ENCODE measurements around the gene TIMM8B. TPM values are rescaled to one million over a fixed set of nuclear protein-coding genes. Genes with fewer than 3 reads are reported as not detected.

The TIMM8B gene
- total and polyA plus RNA-seq, 2 of the 4 experiments (the other 2 are of a cell fraction) = 35.5 to 103 TPM

DNA sequence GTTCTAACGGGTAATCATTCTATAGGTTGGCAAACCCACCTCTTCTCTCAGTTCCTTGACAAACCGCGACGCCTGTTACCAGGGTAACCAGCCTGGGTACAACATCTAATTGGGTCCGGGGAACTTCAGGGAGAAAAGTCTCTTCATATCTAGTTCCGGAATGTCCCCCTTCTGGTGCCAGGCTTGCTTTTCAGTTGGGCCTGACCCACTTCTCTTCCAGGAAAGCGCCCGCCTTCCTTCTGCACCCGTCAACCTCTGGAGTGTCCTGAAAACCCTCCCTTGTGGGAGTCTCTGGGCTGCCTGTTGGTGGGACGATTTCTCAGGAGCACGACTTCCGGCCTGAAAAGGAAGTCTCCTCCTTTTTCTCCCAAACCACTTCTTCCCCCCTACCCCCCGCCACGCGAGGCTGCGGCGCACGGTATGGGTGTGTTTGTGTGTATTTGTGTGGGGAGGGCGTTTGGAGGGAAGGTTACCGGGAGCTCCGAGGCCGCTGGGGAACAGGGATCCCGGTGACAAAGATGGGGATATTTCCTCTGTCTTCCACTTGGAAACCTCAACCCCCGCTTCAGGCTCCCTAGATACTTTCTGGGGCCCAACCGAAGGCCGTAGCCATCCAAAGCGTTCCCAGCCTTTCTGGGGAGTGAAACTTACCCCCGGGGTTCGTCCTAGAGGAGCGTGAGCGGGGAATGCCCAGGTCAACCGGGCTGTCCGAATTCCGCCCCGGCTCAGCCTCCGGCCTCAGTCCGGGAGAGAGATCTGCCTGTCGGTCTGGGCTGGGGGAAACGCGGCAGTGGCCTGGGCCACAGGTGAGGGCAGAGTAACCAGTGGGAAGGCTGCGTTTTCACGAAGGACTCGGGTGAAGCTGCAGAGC is 12.4 kb downstream of the TIMM8B start, which contains the start of the genes NKAPD1 and PIH1D2:
Gene NKAPD1, plus strand, starts transcription at position 359 of the 871 bp plus-strand sequence. CDS start 1,276 bp downstream, outside the sequence.
Gene PIH1D2, minus strand, starts transcription at position 77 of the 871 bp plus-strand sequence. CDS start 843 bp downstream, outside the sequence.
- Histone ChIP-seq H4K91ac (ENCODE audit: insufficient read depth, low read depth, low read length) (peak within 1 kb of the TSS; percentile 95), H4K8ac (ENCODE audit: low read depth in 2 of 2, low read length in 2 of 2) (peak within 1 kb of the TSS; percentile 60 to 94), H3K79me1 (ENCODE audit: low read depth in 1 of 2, low read length in 2 of 2) (peaks cover 10 to 25% of the 10 kb centered on the region in 2 experiments; a peak in 3 of 4 replicates), H3K27ac (ENCODE audit: insufficient read depth, low read length) (peak within 1 kb of the TSS; percentile 85), H3K9ac (ENCODE audit: low read depth, low read length) (peak within 1 kb of the TSS; percentile 87), H2AK9ac (replicated peaks; ENCODE audit: low read depth, low read length, poor library complexity) (peak within 1 kb of the TSS; percentile 95), H3K56ac (ENCODE audit: extremely low read depth, insufficient read depth, low read length) (peak within 1 kb of the TSS; percentile 88), H2AFZ (replicated peaks; ENCODE audit: low read length, poor library complexity) (peak within 1 kb of the TSS; percentile 94), H3K4me3 (ENCODE audit: insufficient read depth, low read depth, low read length) (peak within 1 kb of the TSS; percentile 80), H2BK15ac (ENCODE audit: low read depth, low read length) (no peak within 1 kb of the TSS), H3K9me3 (ENCODE audit: control insufficient read depth, insufficient read depth, low read length) (no peaks in the 10 kb centered on the region), H3K27me3 (ENCODE audit: control insufficient read depth, insufficient read depth, low read length) (no peaks in the 10 kb centered on the region), H4K20me1 (ENCODE audit: insufficient read depth, low read length) (no peaks in the 10 kb centered on the region), H2AK5ac (ENCODE audit: low read depth, low read length) (peak within 1 kb of the TSS; percentile 22), H3K4me2 (ENCODE audit: low read depth, low read length) (peak within 1 kb of the TSS; percentile 92), H3K4me1 (ENCODE audit: control insufficient read depth, insufficient read depth, low read length) (no peaks in the 10 kb centered on the region), H2BK120ac (ENCODE audit: low read depth, low read length) (peak within 1 kb of the TSS; percentile 86), H3K14ac (replicated peaks; ENCODE audit: low read depth, low read length) (peak within 1 kb of the TSS; percentile 93), H3K36me3 (ENCODE audit: control insufficient read depth, insufficient read depth, low read length) (peaks cover 4% of the 10 kb centered on the region), H3K9me1 (ENCODE audit: insufficient read depth, low read length) (no peaks in the 10 kb centered on the region), H4K5ac (ENCODE audit: low read depth, low read length) (peak within 1 kb of the TSS; percentile 96), H3K23ac (ENCODE audit: low read depth, low read length) (peak within 1 kb of the TSS; percentile 88), H2BK5ac (ENCODE audit: low read depth, low read length, poor library complexity, severe bottlenecking) (peak within 1 kb of the TSS; percentile 94), H3K18ac (ENCODE audit: low read depth, low read length) (peak within 1 kb of the TSS; percentile 83), H3K4ac (ENCODE audit: low read depth, low read length) (peak within 1 kb of the TSS; percentile 84), H2BK20ac (ENCODE audit: low read depth, low read length) (0 out of 2 replicates have a peak within 1 kb of the TSS, but pooled peaks have one; percentile 47)
- intact Hi-C loops (cut with micrococcal nuclease) = loop anchor here (1.0 to 2.0 kb wide), 2 partner anchors 101 to 195 kb away; partner anchors contain the start of genes BCO2, CFAP68 and FDXACB1
- dilution Hi-C loops (cut with HindIII; ENCODE audit: low sequenced_read_pairs, unreplicated experiment) = no loop called here
- BruUV-seq (replicated peaks) = TSS peak; percentile 66
- WGBS, 2 experiments (ENCODE audit: extremely low coverage in 2 of 2, insufficient read length in 1 of 2) = 0% methylated on average over 11 of the region's 43 CpGs; no CpG with 5 or more reads in 1 of the 2 experiments
- in situ Hi-C loops (cut with MboI; ENCODE audit: low sequenced_read_pairs) = no loop called here
- POLR2A ChIA-PET (ENCODE audit: unreplicated experiment) = no interaction called here
- DNase-seq (peak; percentile 88), ATAC-seq (ENCODE audit: low read depth) (peak; percentile 94)
- CTCF ChIA-PET = no interaction called here
- TF ChIP-seq, protein P1, sequence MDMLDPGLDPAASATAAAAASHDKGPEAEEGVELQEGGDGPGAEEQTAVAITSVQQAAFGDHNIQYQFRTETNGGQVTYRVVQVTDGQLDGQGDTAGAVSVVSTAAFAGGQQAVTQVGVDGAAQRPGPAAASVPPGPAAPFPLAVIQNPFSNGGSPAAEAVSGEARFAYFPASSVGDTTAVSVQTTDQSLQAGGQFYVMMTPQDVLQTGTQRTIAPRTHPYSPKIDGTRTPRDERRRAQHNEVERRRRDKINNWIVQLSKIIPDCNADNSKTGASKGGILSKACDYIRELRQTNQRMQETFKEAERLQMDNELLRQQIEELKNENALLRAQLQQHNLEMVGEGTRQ (IDR thresholded peaks at IDR 0.05; ENCODE audit: low read depth, low read length) = no peak
- TF ChIP-seq SMC3 (IDR thresholded peaks at IDR 0.05; ENCODE audit: low read depth, low read length) (no peak), RAD21 (IDR thresholded peaks at IDR 0.05; ENCODE audit: low read length) (no peak), MAFK (IDR thresholded peaks at IDR 0.05; ENCODE audit: low read depth, low read length) (no peak), RFX5 (IDR thresholded peaks at IDR 0.05; ENCODE audit: low read depth, low read length) (no peak), CHD1 (IDR thresholded peaks at IDR 0.05; ENCODE audit: low read depth, low read length) (no peak), ELK1 (IDR thresholded peaks at IDR 0.05; ENCODE audit: borderline replicate concordance, low read depth, low read length) (no peak), RCOR1 (IDR thresholded peaks at IDR 0.05; ENCODE audit: insufficient replicate concordance, low read length) (no peak), NFE2L2 (IDR thresholded peaks at IDR 0.05; ENCODE audit: low read depth, low read length) (no peak), POLR2A (IDR thresholded peaks at IDR 0.05; ENCODE audit: low read depth, low read length) (no peak), BHLHE40 (IDR thresholded peaks at IDR 0.05; ENCODE audit: low read depth, low read length) (no peak), MXI1 (IDR thresholded peaks at IDR 0.05; ENCODE audit: borderline replicate concordance, low read depth, low read length) (peak; percentile 90; the same call in 1 of the 2 replicates), CEBPB (IDR thresholded peaks at IDR 0.05; ENCODE audit: low read depth, low read length) (no peak)
- TF ChIP-seq, protein P2, sequence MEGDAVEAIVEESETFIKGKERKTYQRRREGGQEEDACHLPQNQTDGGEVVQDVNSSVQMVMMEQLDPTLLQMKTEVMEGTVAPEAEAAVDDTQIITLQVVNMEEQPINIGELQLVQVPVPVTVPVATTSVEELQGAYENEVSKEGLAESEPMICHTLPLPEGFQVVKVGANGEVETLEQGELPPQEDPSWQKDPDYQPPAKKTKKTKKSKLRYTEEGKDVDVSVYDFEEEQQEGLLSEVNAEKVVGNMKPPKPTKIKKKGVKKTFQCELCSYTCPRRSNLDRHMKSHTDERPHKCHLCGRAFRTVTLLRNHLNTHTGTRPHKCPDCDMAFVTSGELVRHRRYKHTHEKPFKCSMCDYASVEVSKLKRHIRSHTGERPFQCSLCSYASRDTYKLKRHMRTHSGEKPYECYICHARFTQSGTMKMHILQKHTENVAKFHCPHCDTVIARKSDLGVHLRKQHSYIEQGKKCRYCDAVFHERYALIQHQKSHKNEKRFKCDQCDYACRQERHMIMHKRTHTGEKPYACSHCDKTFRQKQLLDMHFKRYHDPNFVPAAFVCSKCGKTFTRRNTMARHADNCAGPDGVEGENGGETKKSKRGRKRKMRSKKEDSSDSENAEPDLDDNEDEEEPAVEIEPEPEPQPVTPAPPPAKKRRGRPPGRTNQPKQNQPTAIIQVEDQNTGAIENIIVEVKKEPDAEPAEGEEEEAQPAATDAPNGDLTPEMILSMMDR (conservative IDR thresholded peaks at IDR 0.05; ENCODE audit: low read depth, low read length) = no peak

Data from IMR-90 (cell line).